H1 (cell line): ENCODE data around the gene CHEK2. TPM values are rescaled to one million over a fixed set of nuclear protein-coding genes. Genes with fewer than 3 reads are reported as not detected.

Experiments
- CTCF ChIA-PET: fragments of 300-600 bp; sonication (Branson Sonifier 250); formaldehyde crosslinking; loops from one replicate; lab custom pipeline; 2021; ENCODE audit not compliant: partially characterized antibody; lab: Charles Lee
- POLR2A ChIA-PET: fragments of 300-600 bp; sonication (Branson Sonifier 250); formaldehyde crosslinking; loops from one replicate; lab custom pipeline; 2021; ENCODE audit warnings: inconsistent platforms; ENCODE audit not compliant: partially characterized antibody; lab: Charles Lee
- DNase-seq, 2 experiments: peaks; one replicate each; pipeline versions ENCODE4 v3.0.0 to v3.0.0-alpha.2; 2010 to 2022; ENCODE audit warnings: low spot score in 2 of 2, low read depth in 1 of 2, mixed read lengths in 1 of 2
- FAIRE-seq: peaks from 2 replicates; lab custom pipeline; 2011; peaks lifted over from hg19 to GRCh38; lab: Jason Lieb, UNC
- H2AFZ ChIP-seq: 2 replicates; pipeline ENCODE4 v1.8.1; 2012; ENCODE audit warnings: low read length, inconsistent platforms
- H2AK5ac ChIP-seq: 2 replicates; pipeline ENCODE4 v1.6.1; 2013; ENCODE audit warnings: low read depth, low read length
- H2BK120ac ChIP-seq: replicated peaks from 2 replicates; pipeline ENCODE3; 2013; ENCODE audit warnings: low read depth, low read length, inconsistent platforms
- H2BK12ac ChIP-seq: 2 replicates; pipeline ENCODE4 v1.6.1; 2013; ENCODE audit warnings: low read depth, low read length
- H2BK15ac ChIP-seq: 2 replicates; pipeline ENCODE4 v1.6.1; 2013; ENCODE audit warnings: low read length
- H2BK20ac ChIP-seq: 2 replicates; pipeline ENCODE4 v1.6.1; 2013; ENCODE audit warnings: low read length
- H2BK5ac ChIP-seq: 2 replicates; pipeline ENCODE4 v1.6.1; 2013; ENCODE audit warnings: low read depth, low read length
- H3K14ac ChIP-seq: 2 replicates; pipeline ENCODE4 v1.6.1; 2013; ENCODE audit warnings: inconsistent platforms; ENCODE audit not compliant: insufficient read length
- H3K18ac ChIP-seq: 2 replicates; pipeline ENCODE4 v1.6.1; 2013; ENCODE audit warnings: low read length; ENCODE audit errors: extremely low read depth
- H3K23ac ChIP-seq: 2 replicates; pipeline ENCODE4 v1.6.1; 2013; ENCODE audit warnings: inconsistent platforms; ENCODE audit not compliant: insufficient read length
- H3K23me2 ChIP-seq: 2 replicates; pipeline ENCODE4 v1.6.1; 2013; ENCODE audit warnings: low read depth, low read length
- H3K27ac ChIP-seq: 2 replicates; pipeline ENCODE4 v1.6.1; 2011; ENCODE audit warnings: low read depth, low read length, inconsistent platforms
- H3K27me3 ChIP-seq, 4 experiments: replicated peaks in 1 of 4; 1 replicate in 1 of 4; 2 replicates in 3 of 4; pipeline versions ENCODE4 v1.6.1 to v1.8.1; 2011 to 2013; ENCODE audit warnings: low read length in 3 of 4, mild to moderate bottlenecking in 3 of 4, inconsistent platforms in 2 of 4, mixed read lengths in 2 of 4, moderate library complexity in 1 of 4; ENCODE audit not compliant: control insufficient read depth in 3 of 4, insufficient read depth in 3 of 4; ENCODE audit errors: extremely low read depth in 1 of 4
- H3K36me3 ChIP-seq, 4 experiments: 2 replicates each; pipeline versions ENCODE4 v1.6.1 to v1.8.1; 2011 to 2013; ENCODE audit warnings: mild to moderate bottlenecking in 4 of 4, low read length in 3 of 4, moderate library complexity in 2 of 4, control low read depth in 1 of 4, inconsistent platforms in 1 of 4; ENCODE audit not compliant: insufficient read depth in 4 of 4, control insufficient read depth in 2 of 4
- H3K4ac ChIP-seq: replicated peaks from 2 replicates; pipeline ENCODE3; 2013; ENCODE audit warnings: low read length, low read depth, mixed read lengths, inconsistent platforms; ENCODE audit not compliant: insufficient read length
- H3K4me1 ChIP-seq, 4 experiments: replicated peaks in 1 of 4; 1 replicate in 1 of 4; 2 replicates in 3 of 4; pipeline versions ENCODE4 v1.6.1 to v1.8.1; 2011 to 2013; ENCODE audit warnings: low read length in 3 of 4, inconsistent platforms in 2 of 4, mixed read lengths in 1 of 4; ENCODE audit not compliant: insufficient read depth in 4 of 4, control insufficient read depth in 3 of 4
- H3K4me2 ChIP-seq, 2 experiments: 2 replicates each; pipeline versions ENCODE4 v1.6.1 to v1.8.1; 2011 to 2013; ENCODE audit warnings: low read depth in 2 of 2, low read length in 2 of 2, control low read depth in 1 of 2, inconsistent platforms in 1 of 2, mild to moderate bottlenecking in 1 of 2; ENCODE audit not compliant: insufficient read depth in 1 of 2
- H3K4me3 ChIP-seq, 4 experiments: fragments of 200-600, 300-600 bp in 1 of 4; sonication (generic), shearing (Covaris generic), sonication (Bioruptor Twin) in 1 of 4; 2 replicates each; pipeline versions ENCODE4 v1.5.1 to v1.8.1; 2011 to 2016; ENCODE audit warnings: low read length in 4 of 4, low read depth in 3 of 4, control low read depth in 2 of 4, inconsistent platforms in 2 of 4, mild to moderate bottlenecking in 2 of 4, mixed read lengths in 1 of 4, moderate library complexity in 1 of 4; ENCODE audit not compliant: insufficient read depth in 2 of 4; ENCODE audit errors: extremely low read depth in 1 of 4
- H3K56ac ChIP-seq: replicated peaks from 2 replicates; pipeline ENCODE3; 2013; ENCODE audit warnings: low read depth, mild to moderate bottlenecking, mixed read lengths, low read length, inconsistent platforms; ENCODE audit not compliant: insufficient read length
- H3K79me1 ChIP-seq: 2 replicates; pipeline ENCODE4 v1.6.1; 2013; ENCODE audit warnings: low read depth, low read length, control low read depth
- H3K79me2 ChIP-seq, 2 experiments: 2 replicates each; pipeline versions ENCODE4 v1.6.1 to v1.8.1; 2012 to 2013; ENCODE audit warnings: low read length in 2 of 2, mild to moderate bottlenecking in 2 of 2, inconsistent platforms in 1 of 2; ENCODE audit not compliant: insufficient read depth in 2 of 2, control insufficient read depth in 1 of 2
- H3K9ac ChIP-seq, 4 experiments: replicated peaks in 1 of 4; 1 replicate in 1 of 4; 2 replicates in 3 of 4; pipeline versions ENCODE4 v1.6.1 to v1.8.1; 2011 to 2013; ENCODE audit warnings: low read depth in 3 of 4, low read length in 3 of 4, control low read depth in 2 of 4, mild to moderate bottlenecking in 2 of 4, moderate library complexity in 2 of 4, inconsistent platforms in 1 of 4; ENCODE audit errors: extremely low read depth in 1 of 4
- H3K9me3 ChIP-seq, 2 experiments: 2 replicates each; pipeline versions ENCODE4 v1.6.1 to v1.8.1; 2012 to 2013; ENCODE audit warnings: mild to moderate bottlenecking in 2 of 2, moderate library complexity in 2 of 2, control low read depth in 1 of 2, inconsistent platforms in 1 of 2, low read depth in 1 of 2, low read length in 1 of 2, mixed read lengths in 1 of 2; ENCODE audit not compliant: insufficient read depth in 2 of 2
- H4K20me1 ChIP-seq, 2 experiments: replicated peaks in 1 of 2; 2 replicates each; pipeline versions ENCODE3 to v1.8.1; 2011 to 2013; ENCODE audit warnings: inconsistent platforms in 2 of 2, low read length in 2 of 2, mild to moderate bottlenecking in 1 of 2; ENCODE audit not compliant: insufficient read depth in 2 of 2, control insufficient read depth in 1 of 2
- H4K5ac ChIP-seq: 2 replicates; pipeline ENCODE4 v1.6.1; 2013; ENCODE audit warnings: low read length, low read depth, mixed read lengths, inconsistent platforms; ENCODE audit not compliant: insufficient read length
- H4K8ac ChIP-seq: 2 replicates; pipeline ENCODE4 v1.8.0; 2013; ENCODE audit warnings: mild to moderate bottlenecking, moderate library complexity, low read length, inconsistent platforms; ENCODE audit not compliant: insufficient read depth; ENCODE audit errors: extremely low read depth
- H4K91ac ChIP-seq: replicated peaks from 2 replicates; pipeline ENCODE3; 2013; ENCODE audit warnings: low read length, mixed read lengths, inconsistent platforms; ENCODE audit not compliant: insufficient read length
- BACH1 ChIP-seq: IDR thresholded peaks from 2 replicates; pipeline ENCODE4 v1.6.1; 2012; ENCODE audit warnings: low read length, improper control_type of control experiment
- BCL11A ChIP-seq, 2 experiments: IDR thresholded peaks; one replicate each; pipeline ENCODE4 v1.6.1; 2011; ENCODE audit warnings: low read depth in 2 of 2, low read length in 2 of 2, mild to moderate bottlenecking in 2 of 2
- CBX8 ChIP-seq: fragments of 300-800, 300-1000 bp; sonication (generic); IDR thresholded peaks from 2 replicates; pipeline ENCODE4 v1.7.1; 2016; ENCODE audit warnings: low read depth, low read length, borderline replicate concordance
- CHD1 ChIP-seq: IDR thresholded peaks from 2 replicates; pipeline ENCODE4 v1.6.1; 2012; ENCODE audit warnings: low read depth, low read length, improper control_type of control experiment
- GABPA ChIP-seq: IDR thresholded peaks from 2 replicates; pipeline ENCODE4 v1.6.1; 2011; ENCODE audit warnings: mild to moderate bottlenecking, low read length, moderate library complexity, borderline replicate concordance; ENCODE audit not compliant: insufficient read depth
- HDAC2 ChIP-seq, 2 experiments: fragments of 300-600 bp in 1 of 2; sonication (generic) in 1 of 2; IDR thresholded peaks; 2 replicates each; pipeline ENCODE4 v1.6.1; 2011 to 2012; ENCODE audit warnings: low read depth in 2 of 2, low read length in 2 of 2, mild to moderate bottlenecking in 2 of 2, moderate library complexity in 2 of 2, borderline replicate concordance in 1 of 2, inconsistent platforms in 1 of 2
- POU5F1 ChIP-seq: IDR thresholded peaks from 2 replicates; pipeline ENCODE4 v1.6.1; 2011; ENCODE audit warnings: low read depth, mild to moderate bottlenecking, low read length, moderate library complexity
- RAD21 ChIP-seq, 2 experiments: IDR thresholded peaks in 1 of 2; conservative IDR thresholded peaks in 1 of 2; 2 replicates each; pipeline ENCODE4 v1.6.1; 2011; ENCODE audit warnings: low read depth in 2 of 2, low read length in 2 of 2, improper control_type of control experiment in 1 of 2, inconsistent platforms in 1 of 2, mild to moderate bottlenecking in 1 of 2, moderate library complexity in 1 of 2
- SIX5 ChIP-seq: IDR thresholded peaks from 2 replicates; pipeline ENCODE4 v1.6.1; 2011; ENCODE audit warnings: mild to moderate bottlenecking, low read depth, low read length
- SP2 ChIP-seq: IDR thresholded peaks from 2 replicates; pipeline ENCODE4 v1.6.1; 2012; ENCODE audit warnings: mild to moderate bottlenecking, low read length, inconsistent platforms
- SRF ChIP-seq: IDR thresholded peaks from 2 replicates; pipeline ENCODE4 v1.6.1; 2011; ENCODE audit warnings: mild to moderate bottlenecking, low read depth, low read length, moderate library complexity
- SUZ12 ChIP-seq: fragments of 200-600 bp; sonication (generic); IDR thresholded peaks from 2 replicates; pipeline ENCODE4 v1.6.1; 2012; ENCODE audit warnings: mild to moderate bottlenecking, inconsistent platforms, low read length, moderate library complexity, mixed read lengths
- TEAD4 ChIP-seq: IDR thresholded peaks from 2 replicates; pipeline ENCODE4 v1.6.1; 2012; ENCODE audit warnings: low read depth, low read length, inconsistent platforms, mixed read lengths
- WGBS, 2 experiments: shearing (Covaris generic) in 1 of 2; methylation state at CpG; one replicate each; pipeline versions ENCODE4 v1.1.6 to v1.1.7; 2013 to 2015; ENCODE audit warnings: low lambda C conversion rate in 2 of 2, mixed read lengths in 2 of 2, inconsistent platforms in 1 of 2, low coverage in 1 of 2, missing lambda C conversion rate in 1 of 2; ENCODE audit not compliant: insufficient replicate concordance in 2 of 2, insufficient coverage in 1 of 2, insufficient read length in 1 of 2; ENCODE audit errors: extremely low coverage in 1 of 2, missing lambda C conversion rate in 1 of 2; 5-methylcytosine and 5-hydroxymethylcytosine counted together
- polyA plus RNA-seq, 7 experiments: library from polyadenylated mRNA; depleted of rRNA in 3 of 7; stranded (reverse) in 5 of 7; unstranded in 2 of 7; fragments of >200 nt in 5 of 7; fragments of 200-250 nt in 2 of 7; gene quantifications; 1 replicate in 5 of 7; 2 replicates in 1 of 7; 4 replicates in 1 of 7; pipeline versions ENCODE4 v1.2.1 to v1.2.3, GENCODE V29; 2011 to 2013; ENCODE audit warnings: missing spikeins in 2 of 7, mixed read lengths in 2 of 7
- total RNA-seq: library from RNA; stranded (reverse); fragmentation: NEBNext Ultra II Directional; extraction: Animal tissue kit (Norgen Biotek cat#: 25700); gene quantifications from 2 replicates; pipeline ENCODE4 v1.2.1, GENCODE V29; 2021

The CHEK2 gene
- total and polyA plus RNA-seq, 2 of the 8 experiments (the other 6 are each of a cell fraction or from before 2014, with no cell fraction given): 74.9 to 89.5 TPM

GRCh38 chr22:28771195-28771791, 29.7 kb upstream of the CHEK2 start:
- ChIA-PET CTCF (no interaction called here), POLR2A (interaction anchor here (2.4 to 5.5 kb wide), 3 partner anchors 10 to 33 kb away, joined by 5 to 31 read pairs (median 25); partner anchors contain the start of gene XBP1)
- Histone ChIP-seq H4K5ac (no peak overlapping the region), H3K4me3 (no peak overlapping the region), H3K27me3 (no peaks in the 10 kb centered on the region), H3K14ac (no peak overlapping the region), H3K23ac (no peak overlapping the region), H3K23me2 (peaks cover 4% of the 10 kb centered on the region), H3K4me1 (peaks cover 0 to 3% (median 0%) of the 10 kb centered on the region in 4 experiments; a peak in 2 of 7 replicates), H3K4ac (no peak overlapping the region), H3K18ac (no peak overlapping the region), H2BK5ac (no peak overlapping the region), H2AK5ac (no peak overlapping the region), H3K27ac (no peak overlapping the region), H4K8ac (no peak overlapping the region), H3K79me1 (peaks cover 3% of the 10 kb centered on the region; the same call in 1 of the 2 replicates), H4K91ac (no peak overlapping the region), H2BK15ac (no peak overlapping the region), H2BK120ac (no peak overlapping the region), H2AFZ (no peak overlapping the region), H3K56ac (no peak overlapping the region), H3K79me2 (peaks cover 0 to 23% of the 10 kb centered on the region in 2 experiments; a peak in 2 of 4 replicates), H3K9me3 (no peaks in the 10 kb centered on the region), H2BK12ac (peak overlapping the region; percentile 90; the same call in 1 of the 2 replicates), H4K20me1 (peaks cover 0 to 2% of the 10 kb centered on the region in 2 experiments), H3K9ac (no peak overlapping the region), H2BK20ac (no peak overlapping the region), H3K4me2 (no peak overlapping the region), H3K36me3 (peaks cover 0 to 19% (median 1%) of the 10 kb centered on the region in 4 experiments; a peak in 3 of 8 replicates)
- FAIRE-seq (no peak), DNase-seq (no peak)
- TF ChIP-seq GABPA (no peak), SUZ12 (no peak), HDAC2 (IDR thresholded peaks at IDR 0.05; ENCODE audit: borderline replicate concordance in 1 of 2, low read depth in 2 of 2, low read length in 2 of 2) (no peak), SRF (no peak), CHD1 (no peak), BACH1 (no peak), RAD21 (IDR thresholded peaks at IDR 0.05 in 1 of 2, conservative IDR thresholded peaks at IDR 0.05 in 1 of 2; ENCODE audit: low read depth in 2 of 2, low read length in 2 of 2) (no peak), BCL11A (IDR thresholded peaks at IDR 0.05; ENCODE audit: low read depth in 2 of 2, low read length in 2 of 2) (no peak), SIX5 (no peak), TEAD4 (no peak), POU5F1 (no peak), SP2 (no peak), CBX8 (no peak)
- WGBS, 2 experiments: 90% methylated on average over 4 of the region's 5 CpGs; no CpG with 5 or more reads in 1 of the 2 experiments
